GM21447 (cell line): Measurements from ENCODE around the gene WIPI1.

Experiments used
- ATAC-seq: cut with Tn5 transposase; IDR thresholded peaks from one replicate; pipeline ENCODE4 v1.9.1; 2021; ENCODE audit not compliant: unreplicated experiment

The WIPI1 gene

GRCh38 chr17:68461122-68461539, 3.8 kb upstream of the WIPI1 start:
- peak; percentile 12 for ATAC-seq

GRCh38 chr17:68460715-68461114, 3.4 kb upstream of the WIPI1 start:
- ATAC-seq = no peak

- no peak for ATAC-seq
Measured at GRCh38 chr17:68460146-68460545, 2.9 kb upstream of the WIPI1 start.

GRCh38 chr17:68459037-68459639, 1.8 kb upstream of the WIPI1 start:
- ATAC-seq = peak; percentile 33

GRCh38 chr17:68458260-68459036, 1.2 kb upstream of the WIPI1 start:
- no peak for ATAC-seq

GRCh38 chr17:68457539-68458259, 403 bp upstream of the WIPI1 start:
- ATAC-seq = peak; percentile 61

GRCh38 chr17:68456339-68457167, 743 bp downstream of the WIPI1 start:
- ATAC-seq = no peak

GRCh38 chr17:68455901-68456338, 1.4 kb downstream of the WIPI1 start:
- no peak for ATAC-seq

GRCh38 chr17:68453991-68454665, 3.2 kb downstream of the WIPI1 start:
- ATAC-seq = no peak

- no peak for ATAC-seq
Measured at GRCh38 chr17:68452724-68453290, 4.5 kb downstream of the WIPI1 start.

GRCh38 chr17:68451670-68452354, 5.5 kb downstream of the WIPI1 start:
- no peak for ATAC-seq

- ATAC-seq = no peak
Measured at GRCh38 chr17:68450801-68451200, 6.5 kb downstream of the WIPI1 start.

- ATAC-seq = no peak
Measured at GRCh38 chr17:68450391-68450790, 6.9 kb downstream of the WIPI1 start.

- ATAC-seq = no peak
Measured at GRCh38 chr17:68449021-68449739, 8.1 kb downstream of the WIPI1 start.

GRCh38 chr17:68446626-68447041, 10.7 kb downstream of the WIPI1 start:
- no peak for ATAC-seq

- ATAC-seq = no peak
Measured at GRCh38 chr17:68445671-68446070, 11.6 kb downstream of the WIPI1 start.

GRCh38 chr17:68443972-68444464, 13.3 kb downstream of the WIPI1 start:
- ATAC-seq = no peak

- ATAC-seq = no peak
Measured at GRCh38 chr17:68441070-68441770, 16.1 kb downstream of the WIPI1 start.
